ENCODE measurements around the gene KRTAP4-4. TPM values are rescaled to one million over a fixed set of nuclear protein-coding genes. Genes with fewer than 3 reads are reported as not detected.
"Not testable (repeated sequence)": the region's sequence is repeated elsewhere in the genome, so short reads cannot be mapped to it uniquely, and the experiment has no call there.

KRTAP4-4 gene
- total RNA-seq, 1 donor from 2014 or later, result not detected

- no peak for DNase-seq
- no peak overlapping the region for H3K4me3 ChIP-seq
- peaks cover 21% of the 10 kb centered on the region for H3K27me3 ChIP-seq (ENCODE audit: low read depth)
- TF ChIP-seq, protein P1, sequence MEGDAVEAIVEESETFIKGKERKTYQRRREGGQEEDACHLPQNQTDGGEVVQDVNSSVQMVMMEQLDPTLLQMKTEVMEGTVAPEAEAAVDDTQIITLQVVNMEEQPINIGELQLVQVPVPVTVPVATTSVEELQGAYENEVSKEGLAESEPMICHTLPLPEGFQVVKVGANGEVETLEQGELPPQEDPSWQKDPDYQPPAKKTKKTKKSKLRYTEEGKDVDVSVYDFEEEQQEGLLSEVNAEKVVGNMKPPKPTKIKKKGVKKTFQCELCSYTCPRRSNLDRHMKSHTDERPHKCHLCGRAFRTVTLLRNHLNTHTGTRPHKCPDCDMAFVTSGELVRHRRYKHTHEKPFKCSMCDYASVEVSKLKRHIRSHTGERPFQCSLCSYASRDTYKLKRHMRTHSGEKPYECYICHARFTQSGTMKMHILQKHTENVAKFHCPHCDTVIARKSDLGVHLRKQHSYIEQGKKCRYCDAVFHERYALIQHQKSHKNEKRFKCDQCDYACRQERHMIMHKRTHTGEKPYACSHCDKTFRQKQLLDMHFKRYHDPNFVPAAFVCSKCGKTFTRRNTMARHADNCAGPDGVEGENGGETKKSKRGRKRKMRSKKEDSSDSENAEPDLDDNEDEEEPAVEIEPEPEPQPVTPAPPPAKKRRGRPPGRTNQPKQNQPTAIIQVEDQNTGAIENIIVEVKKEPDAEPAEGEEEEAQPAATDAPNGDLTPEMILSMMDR (IDR thresholded peaks at IDR 0.05; ENCODE audit: borderline replicate concordance), result no peak
- no peaks in the 10 kb centered on the region for H3K36me3 ChIP-seq
- intact Hi-C loops (cut with micrococcal nuclease), result no loop called here
- no peaks in the 10 kb centered on the region for H3K4me1 ChIP-seq
- H3K27ac ChIP-seq (replicated peaks), result no peak overlapping the region
- H3K9me3 ChIP-seq (replicated peaks), result peaks cover 12% of the 10 kb centered on the region
Measured at GRCh38 chr17:41133880-41134735, 26.4 kb downstream of the KRTAP4-4 start.

DNA sequence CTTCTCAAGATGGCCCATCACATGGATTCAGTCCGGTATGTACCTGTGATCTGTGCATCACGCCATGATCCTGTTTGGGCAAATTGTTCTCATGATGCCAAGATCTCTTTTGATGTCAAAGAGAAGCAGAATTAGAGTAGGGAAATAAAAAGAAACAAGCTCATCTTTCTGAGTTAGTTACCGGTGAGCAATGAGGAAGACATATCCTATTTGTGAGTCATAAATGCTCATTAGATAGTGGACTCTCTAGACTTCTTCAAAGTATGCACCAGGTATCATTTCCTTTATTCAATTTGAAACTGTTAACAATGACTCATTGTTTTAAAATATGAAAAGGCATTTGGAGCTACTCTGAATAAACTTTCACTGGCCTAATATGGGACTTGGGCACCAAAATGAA is 28.6 kb downstream of the KRTAP4-4 start:
- no peaks in the 10 kb centered on the region for H3K4me1 ChIP-seq
- H3K9me3 ChIP-seq (replicated peaks), result peaks cover 12% of the 10 kb centered on the region
- no peaks in the 10 kb centered on the region for H3K36me3 ChIP-seq
- no peak overlapping the region for H3K4me3 ChIP-seq
- H3K27ac ChIP-seq (replicated peaks), result no peak overlapping the region
- H3K27me3 ChIP-seq (ENCODE audit: low read depth), result peaks cover 18% of the 10 kb centered on the region
- DNase-seq, result no peak
- TF ChIP-seq, protein P1 (IDR thresholded peaks at IDR 0.05; ENCODE audit: borderline replicate concordance), result no peak
- intact Hi-C loops (cut with micrococcal nuclease), result no loop called here

DNA sequence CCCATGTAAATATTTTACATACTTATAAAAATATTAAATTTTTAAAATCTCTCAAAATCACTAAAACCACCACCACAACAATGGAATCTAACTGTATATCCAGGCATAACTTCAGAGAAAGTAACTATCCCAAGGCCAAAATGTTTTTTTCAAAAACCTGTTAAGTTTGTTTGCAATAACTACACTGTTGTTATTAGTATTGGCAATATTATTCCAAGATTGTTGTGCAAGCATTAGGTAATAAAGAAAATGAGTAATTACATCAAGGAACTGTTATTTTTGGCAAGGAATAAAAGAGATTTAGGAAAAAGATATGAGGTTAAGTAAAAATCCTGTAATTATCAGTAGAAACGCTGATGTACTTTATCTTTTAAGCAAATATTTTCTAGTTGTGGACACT is 33.2 kb downstream of the KRTAP4-4 start:
- Histone ChIP-seq H3K36me3 (no peaks in the 10 kb centered on the region), H3K27ac (replicated peaks) (no peak overlapping the region), H3K4me3 (no peak overlapping the region), H3K9me3 (replicated peaks) (peaks cover 9% of the 10 kb centered on the region), H3K27me3 (ENCODE audit: low read depth) (peaks cover 44% of the 10 kb centered on the region), H3K4me1 (no peaks in the 10 kb centered on the region)
- TF ChIP-seq, protein P1 (IDR thresholded peaks at IDR 0.05; ENCODE audit: borderline replicate concordance), result no peak
- intact Hi-C loops (cut with micrococcal nuclease), result no loop called here
- DNase-seq, result no peak

- Histone ChIP-seq H3K27me3 (ENCODE audit: low read depth) (peaks cover 48% of the 10 kb centered on the region), H3K27ac (replicated peaks) (no peak overlapping the region), H3K9me3 (replicated peaks) (peaks cover 9% of the 10 kb centered on the region), H3K4me1 (no peaks in the 10 kb centered on the region), H3K4me3 (no peak overlapping the region), H3K36me3 (no peaks in the 10 kb centered on the region)
- no peak for DNase-seq
- intact Hi-C loops (cut with micrococcal nuclease), result no loop called here
- TF ChIP-seq, protein P1 (IDR thresholded peaks at IDR 0.05; ENCODE audit: borderline replicate concordance), result no peak
Measured at GRCh38 chr17:41126412-41126811, 34.1 kb downstream of the KRTAP4-4 start.

GRCh38 chr17:41125064-41125463 is 35.5 kb downstream of the KRTAP4-4 start:
- no peak for DNase-seq
- peaks cover 9% of the 10 kb centered on the region for H3K9me3 ChIP-seq (replicated peaks)
- intact Hi-C loops (cut with micrococcal nuclease), result no loop called here
- no peaks in the 10 kb centered on the region for H3K4me1 ChIP-seq
- no peak overlapping the region for H3K27ac ChIP-seq (replicated peaks)
- peaks cover 45% of the 10 kb centered on the region for H3K27me3 ChIP-seq (ENCODE audit: low read depth)
- no peak overlapping the region for H3K4me3 ChIP-seq
- TF ChIP-seq, protein P1 (IDR thresholded peaks at IDR 0.05; ENCODE audit: borderline replicate concordance), result no peak
- H3K36me3 ChIP-seq, result no peaks in the 10 kb centered on the region

DNA sequence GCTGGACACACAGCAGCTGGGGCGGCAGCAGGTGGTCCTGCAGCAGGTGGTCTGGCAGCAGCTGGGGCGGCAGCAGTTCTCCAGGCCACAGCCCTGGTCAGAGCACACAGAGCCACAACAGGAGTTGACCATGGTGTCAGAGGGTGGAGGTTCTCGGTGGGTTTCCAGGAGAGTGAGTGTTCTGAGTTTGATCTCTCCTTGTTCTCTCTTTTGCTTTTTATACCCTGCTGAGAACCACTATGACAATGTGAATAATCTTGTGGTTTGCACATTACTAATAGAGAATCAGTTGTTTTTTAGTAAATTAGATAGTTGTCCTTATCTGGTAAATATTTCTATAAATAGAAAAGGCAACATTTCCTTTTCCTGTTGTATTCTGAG is 36.6 kb downstream of the KRTAP4-4 start, which contains the start of gene KRTAP4-12:
Gene KRTAP4-12, minus strand, starts transcription at position 192 of the 381 bp plus-strand sequence. Its CDS starts 60 bp downstream, at position 132.
- peaks cover 54% of the 10 kb centered on the region for H3K27me3 ChIP-seq (ENCODE audit: low read depth)
- H3K9me3 ChIP-seq (replicated peaks); H3K27ac ChIP-seq (replicated peaks); DNase-seq; H3K4me1 ChIP-seq; H3K4me3 ChIP-seq; H3K36me3 ChIP-seq; intact Hi-C loops (cut with micrococcal nuclease): not testable (repeated sequence)

DNA sequence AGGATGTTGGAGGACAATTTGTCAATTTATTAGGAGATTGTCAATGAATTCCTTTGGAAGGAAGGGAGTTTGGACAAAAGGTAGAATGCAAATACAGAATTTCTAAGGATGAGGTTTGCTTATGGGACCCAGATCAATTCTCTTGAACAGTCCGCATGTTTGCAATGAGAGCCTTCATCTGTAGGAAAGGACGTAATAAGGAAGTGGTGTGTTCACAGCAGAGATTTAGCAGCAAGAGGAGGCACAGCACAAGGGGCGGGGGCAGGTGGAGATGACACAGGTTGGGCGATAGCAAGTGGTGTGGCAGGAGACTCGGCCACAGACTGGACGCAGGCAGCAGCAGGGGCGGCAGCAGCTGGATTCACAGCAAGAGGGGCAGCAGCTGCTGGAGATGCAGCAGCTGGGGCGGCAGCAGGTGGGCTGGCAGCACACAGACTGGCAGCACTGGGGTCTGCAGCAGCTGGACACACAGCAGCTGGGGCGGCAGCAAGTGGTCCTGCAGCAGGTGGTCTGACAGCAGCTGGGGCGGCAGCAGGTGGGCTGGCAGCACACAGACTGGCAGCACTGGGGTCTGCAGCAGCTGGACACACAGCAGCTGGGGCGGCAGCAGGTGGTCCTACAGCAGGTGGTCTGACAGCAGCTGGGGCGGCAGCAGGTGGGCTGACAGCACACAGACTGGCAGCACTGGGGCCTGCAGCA is 37.1 kb downstream of the KRTAP4-4 start:
- H3K27ac ChIP-seq (replicated peaks); DNase-seq; H3K4me1 ChIP-seq; H3K9me3 ChIP-seq (replicated peaks); H3K4me3 ChIP-seq; H3K36me3 ChIP-seq; intact Hi-C loops (cut with micrococcal nuclease): not testable (repeated sequence)
- peaks cover 59% of the 10 kb centered on the region for H3K27me3 ChIP-seq (ENCODE audit: low read depth)
